ENCODE measurements around the gene TMEM185A. TPM values are rescaled to one million over a fixed set of nuclear protein-coding genes. Genes with fewer than 3 reads are reported as not detected.

TMEM185A gene
- total RNA-seq, 3 donors from 2014 or later = 14.1 to 26.3 (median 20.4) TPM

DNA sequence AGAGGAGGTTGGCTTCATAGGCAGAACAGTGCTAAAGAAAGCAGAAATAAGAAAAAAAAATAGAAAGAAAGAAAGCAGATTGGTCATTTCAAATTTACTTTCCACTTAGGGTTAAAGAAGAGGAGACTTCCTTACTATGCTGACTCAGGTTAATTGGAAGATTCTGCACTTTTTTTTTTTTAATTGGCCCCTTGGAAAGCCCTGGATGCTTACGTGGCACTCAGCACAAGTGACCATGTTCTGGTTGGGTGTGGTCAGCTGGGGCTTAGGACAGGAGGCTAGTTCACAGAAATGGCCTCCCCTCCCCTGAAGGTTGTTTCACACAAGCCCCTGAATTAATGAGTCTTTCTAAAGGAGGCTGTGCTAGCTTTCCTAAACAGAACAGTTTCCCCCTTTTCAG, 58.8 kb downstream of the TMEM185A start:
- H3K36me3 ChIP-seq (ENCODE audit: low read depth) = no peaks in the 10 kb centered on the region
- H3K4me3 ChIP-seq = no peak overlapping the region
- intact Hi-C loops (cut with DNase I, micrococcal nuclease) = no loop called here
- TF ChIP-seq, protein P1, sequence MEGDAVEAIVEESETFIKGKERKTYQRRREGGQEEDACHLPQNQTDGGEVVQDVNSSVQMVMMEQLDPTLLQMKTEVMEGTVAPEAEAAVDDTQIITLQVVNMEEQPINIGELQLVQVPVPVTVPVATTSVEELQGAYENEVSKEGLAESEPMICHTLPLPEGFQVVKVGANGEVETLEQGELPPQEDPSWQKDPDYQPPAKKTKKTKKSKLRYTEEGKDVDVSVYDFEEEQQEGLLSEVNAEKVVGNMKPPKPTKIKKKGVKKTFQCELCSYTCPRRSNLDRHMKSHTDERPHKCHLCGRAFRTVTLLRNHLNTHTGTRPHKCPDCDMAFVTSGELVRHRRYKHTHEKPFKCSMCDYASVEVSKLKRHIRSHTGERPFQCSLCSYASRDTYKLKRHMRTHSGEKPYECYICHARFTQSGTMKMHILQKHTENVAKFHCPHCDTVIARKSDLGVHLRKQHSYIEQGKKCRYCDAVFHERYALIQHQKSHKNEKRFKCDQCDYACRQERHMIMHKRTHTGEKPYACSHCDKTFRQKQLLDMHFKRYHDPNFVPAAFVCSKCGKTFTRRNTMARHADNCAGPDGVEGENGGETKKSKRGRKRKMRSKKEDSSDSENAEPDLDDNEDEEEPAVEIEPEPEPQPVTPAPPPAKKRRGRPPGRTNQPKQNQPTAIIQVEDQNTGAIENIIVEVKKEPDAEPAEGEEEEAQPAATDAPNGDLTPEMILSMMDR (IDR thresholded peaks at IDR 0.05) = no peak
- peak; percentile 13 for ATAC-seq
- no peak for DNase-seq
- no peaks in the 10 kb centered on the region for H3K4me1 ChIP-seq (ENCODE audit: low read depth)
- H3K9me3 ChIP-seq = no peaks in the 10 kb centered on the region

DNA sequence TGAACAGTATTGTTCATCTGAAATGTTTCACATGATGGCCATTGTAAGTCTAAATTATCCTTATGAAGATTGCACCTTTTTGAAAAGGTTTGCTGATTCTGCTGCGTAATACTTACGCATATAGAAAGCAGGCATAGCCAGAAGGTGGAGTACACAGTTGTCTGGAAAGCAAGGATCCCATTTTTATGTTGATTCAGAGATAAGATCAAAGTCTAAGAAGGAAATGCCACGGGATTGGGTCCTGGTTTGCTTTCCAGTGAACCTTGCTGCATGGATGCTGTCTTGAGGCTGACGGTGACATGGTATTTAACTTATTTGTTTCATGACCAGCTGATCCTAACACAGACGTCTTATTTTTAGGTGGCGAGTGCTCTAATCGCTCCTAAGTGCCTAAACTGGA, 59.8 kb downstream of the TMEM185A start:
- Histone ChIP-seq H3K9me3 (no peaks in the 10 kb centered on the region), H3K4me3 (no peak overlapping the region), H3K4me1 (ENCODE audit: low read depth) (no peaks in the 10 kb centered on the region), H3K36me3 (ENCODE audit: low read depth) (no peaks in the 10 kb centered on the region)
- intact Hi-C loops (cut with DNase I, micrococcal nuclease) = no loop called here
- DNase-seq (peak in 1 of 3 donors; percentile 37), ATAC-seq (peak; percentile 88)
- TF ChIP-seq, protein P1 (IDR thresholded peaks at IDR 0.05) = no peak

DNA sequence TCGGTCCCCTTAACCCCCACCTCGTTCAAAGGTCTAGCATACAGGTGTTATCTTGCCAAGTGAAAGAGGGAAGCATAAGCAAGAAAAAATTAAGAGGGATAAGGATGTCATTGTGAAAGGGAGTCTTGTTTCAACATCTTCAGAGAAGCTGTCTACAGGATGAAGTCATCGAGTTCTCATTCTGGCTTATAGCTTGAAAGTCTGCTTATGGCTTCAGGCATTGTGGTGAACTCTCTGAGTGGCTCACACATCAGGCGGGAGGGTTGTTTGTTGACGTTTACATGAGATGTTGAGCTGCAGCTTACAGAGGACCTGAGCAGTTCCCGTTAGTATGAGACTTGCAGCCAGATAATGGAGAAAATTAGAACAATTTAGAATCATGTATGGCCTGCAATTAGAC, 60.9 kb downstream of the TMEM185A start:
- no peak for DNase-seq
- Histone ChIP-seq H3K36me3 (ENCODE audit: low read depth) (no peaks in the 10 kb centered on the region), H3K4me1 (ENCODE audit: low read depth) (no peaks in the 10 kb centered on the region), H3K4me3 (no peak overlapping the region), H3K9me3 (no peaks in the 10 kb centered on the region)
- intact Hi-C loops (cut with DNase I, micrococcal nuclease) = no loop called here
- TF ChIP-seq, protein P1 (IDR thresholded peaks at IDR 0.05) = no peak
- no peak for ATAC-seq

DNA sequence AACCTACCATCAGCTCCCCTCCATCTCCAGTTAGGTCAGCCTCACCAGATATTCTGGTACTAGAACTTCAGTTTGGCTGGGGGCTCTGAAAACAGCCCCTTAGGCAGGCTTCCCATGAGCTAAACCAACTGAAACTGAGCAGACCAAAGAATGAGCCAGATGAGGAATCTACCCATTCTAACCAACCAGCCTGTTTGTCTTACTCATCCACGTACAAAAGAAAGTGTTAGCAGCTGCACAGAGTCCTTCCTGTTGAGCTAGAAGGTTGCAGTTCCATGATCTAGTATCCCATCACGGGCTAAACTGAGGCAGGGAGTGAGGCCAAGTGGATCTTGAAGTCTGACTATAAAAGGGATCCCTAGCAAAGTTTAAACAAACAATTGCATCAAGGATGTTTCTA, 61.8 kb downstream of the TMEM185A start:
- TF ChIP-seq, protein P1 (IDR thresholded peaks at IDR 0.05) = no peak
- DNase-seq (no peak), ATAC-seq (no peak)
- Histone ChIP-seq H3K36me3 (ENCODE audit: low read depth) (no peaks in the 10 kb centered on the region), H3K4me1 (ENCODE audit: low read depth) (no peaks in the 10 kb centered on the region), H3K9me3 (no peaks in the 10 kb centered on the region), H3K4me3 (no peak overlapping the region)
- intact Hi-C loops (cut with DNase I, micrococcal nuclease) = no loop called here

DNA sequence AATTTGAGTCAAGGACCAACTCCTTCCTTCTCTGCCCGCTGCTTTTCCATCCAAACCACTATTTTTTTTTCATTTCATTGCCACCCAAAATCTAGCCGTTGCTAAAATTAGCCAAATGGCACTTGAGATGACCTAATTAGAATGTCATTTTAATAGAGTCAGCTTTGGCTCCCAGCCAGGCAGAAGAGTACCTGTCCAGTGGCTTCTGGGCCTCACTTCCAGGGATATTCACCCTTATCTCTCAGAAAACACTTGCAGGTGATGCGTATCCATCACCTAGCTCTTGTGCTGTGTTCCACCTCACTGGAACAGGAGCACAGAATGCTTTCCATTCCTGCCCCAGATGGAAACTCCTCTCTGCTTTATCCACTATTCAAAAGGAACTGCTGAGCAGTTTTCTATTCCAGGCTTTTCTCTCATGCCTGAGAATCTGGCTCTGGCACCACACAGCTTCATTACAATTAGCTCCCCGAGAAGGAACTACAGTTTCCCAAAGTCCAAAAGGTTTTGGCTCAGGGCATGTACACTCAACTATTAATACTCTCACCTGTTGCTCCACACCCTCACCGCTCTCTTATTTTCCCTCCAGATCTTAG, 62.8 kb downstream of the TMEM185A start:
- no peaks in the 10 kb centered on the region for H3K36me3 ChIP-seq (ENCODE audit: low read depth)
- no peak overlapping the region for H3K4me3 ChIP-seq
- no peaks in the 10 kb centered on the region for H3K9me3 ChIP-seq
- no peaks in the 10 kb centered on the region for H3K4me1 ChIP-seq (ENCODE audit: low read depth)
- no peak for DNase-seq
- no peak for ATAC-seq
- intact Hi-C loops (cut with DNase I, micrococcal nuclease) = no loop called here
- TF ChIP-seq, protein P1 (IDR thresholded peaks at IDR 0.05) = no peak
